ENCODE data around the gene C17orf75. TPM values are rescaled to one million over a fixed set of nuclear protein-coding genes. Genes with fewer than 3 reads are reported as not detected.
"Not testable (repeated sequence)": the region's sequence is repeated elsewhere in the genome, so short reads cannot be mapped to it uniquely, and the experiment has no call there.

C17orf75 gene
- total RNA-seq: 24.6 and 31.6 TPM in 2 replicates

- intact Hi-C loops (cut with micrococcal nuclease): loop anchor here (1.0 kb wide), 4 partner anchors 8 to 23 kb away; partner anchors contain the start of gene ZNF207
Observed at GRCh38 chr17:32341857-32342602, at the start of gene C17orf75. Gene C17orf75, minus strand, starts transcription at chr17:32342173. Its CDS starts 34 bp downstream, at chr17:32342139.

- intact Hi-C loops (cut with micrococcal nuclease): no loop called here
Observed at GRCh38 chr17:32388613-32389459, 46.9 kb upstream of the C17orf75 start.

- intact Hi-C loops (cut with micrococcal nuclease): not testable (repeated sequence)
Observed at GRCh38 chr17:32388128-32388527, 46.2 kb upstream of the C17orf75 start.

- intact Hi-C loops (cut with micrococcal nuclease): no loop called here
Observed at GRCh38 chr17:32386844-32387243, 44.9 kb upstream of the C17orf75 start.

- intact Hi-C loops (cut with micrococcal nuclease): no loop called here
Observed at GRCh38 chr17:32385971-32386370, 44.0 kb upstream of the C17orf75 start.

- intact Hi-C loops (cut with micrococcal nuclease): no loop called here
Observed at GRCh38 chr17:32385121-32385520, 43.1 kb upstream of the C17orf75 start.

GRCh38 chr17:32383926-32384434 lies 42.0 kb upstream of the C17orf75 start:
- intact Hi-C loops (cut with micrococcal nuclease): no loop called here

- intact Hi-C loops (cut with micrococcal nuclease): no loop called here
Observed at GRCh38 chr17:32382526-32383223, 40.7 kb upstream of the C17orf75 start.

- intact Hi-C loops (cut with micrococcal nuclease): no loop called here
Observed at GRCh38 chr17:32370426-32370825, 28.5 kb upstream of the C17orf75 start.

GRCh38 chr17:32361270-32361669 lies 19.3 kb upstream of the C17orf75 start:
- intact Hi-C loops (cut with micrococcal nuclease): no loop called here

GRCh38 chr17:32357615-32358014 lies 15.6 kb upstream of the C17orf75 start:
- intact Hi-C loops (cut with micrococcal nuclease): loop anchor here (10.0 kb wide), 1 partner anchor 1043 kb away; the partner anchor contains the start of gene EVI2B

GRCh38 chr17:32356750-32357149 lies 14.8 kb upstream of the C17orf75 start:
- intact Hi-C loops (cut with micrococcal nuclease): loop anchor here (10.0 kb wide), 1 partner anchor 1042 kb away; the partner anchor contains the start of gene EVI2B

GRCh38 chr17:32356378-32356743 lies 14.4 kb upstream of the C17orf75 start:
- intact Hi-C loops (cut with micrococcal nuclease): loop anchor here (10.0 kb wide), 1 partner anchor 1042 kb away; the partner anchor contains the start of gene EVI2B

- intact Hi-C loops (cut with micrococcal nuclease): loop anchor here (10.0 kb wide), 1 partner anchor 1041 kb away; the partner anchor contains the start of gene EVI2B
Observed at GRCh38 chr17:32355649-32356377, 13.8 kb upstream of the C17orf75 start.

GRCh38 chr17:32352734-32353133 lies 10.8 kb upstream of the C17orf75 start:
- intact Hi-C loops (cut with micrococcal nuclease): loop anchor here (5.0 to 10.0 kb wide), 2 partner anchors 210 to 1038 kb away; partner anchors contain the start of genes EVI2B and RHOT1

GRCh38 chr17:32350666-32351418 lies 8.9 kb upstream of the C17orf75 start:
- intact Hi-C loops (cut with micrococcal nuclease): loop anchor here (1.0 to 10.0 kb wide), 8 partner anchors 10 to 1036 kb away; partner anchors contain the start of genes EVI2B, PSMD11, RHOT1 and SUZ12

- intact Hi-C loops (cut with micrococcal nuclease): loop anchor here (1.0 to 10.0 kb wide), 8 partner anchors 9 to 1035 kb away; partner anchors contain the start of genes EVI2B, PSMD11, RHOT1 and SUZ12
Observed at GRCh38 chr17:32349854-32350665, 8.1 kb upstream of the C17orf75 start, which contains the start of gene ZNF207. Gene ZNF207, plus strand, starts transcription at chr17:32350157. Its CDS starts 129 bp downstream, at chr17:32350286.

- intact Hi-C loops (cut with micrococcal nuclease): no loop called here
Observed at GRCh38 chr17:32349503-32349853, 7.5 kb upstream of the C17orf75 start.

- intact Hi-C loops (cut with micrococcal nuclease): no loop called here
Observed at GRCh38 chr17:32348483-32348800, 6.5 kb upstream of the C17orf75 start.

Data from T-helper 1 cell treated with Interleukin-12 subunit alpha and Interleukin-12 subunit beta and Interleukin-4 antibody, amounts not matched to agents 30 ng/mL and 1 ng/mL, for 36 hours (primary cell).